Heart left ventricle (tissue), 16 donors: ENCODE data around the gene PTPRE. TPM values are rescaled to one million over a fixed set of nuclear protein-coding genes. Genes with fewer than 3 reads are reported as not detected.

ENCODE experiments used
- ATAC-seq, 4 donors: fragments of 200-7000 bp; cut with Tn5 transposase; one replicate each; pipeline ENCODE4 v1.9.1; 2020 to 2022; ENCODE audit warnings: moderate library complexity in 4 of 4, mild to moderate bottlenecking in 3 of 4, moderate number of reproducible peaks in 1 of 4
- DNase-seq, 5 donors: peaks; one replicate each; pipeline ENCODE4 v3.0.0-alpha.2; 2020
- H3K27ac ChIP-seq, 12 donors: fragments of 200-600 bp; sonication (generic) in 4 of 12; one replicate each; pipeline versions ENCODE4 v1.5.0 to v1.8.0; 2016 to 2022; ENCODE audit warnings: mild to moderate bottlenecking in 2 of 12
- H3K27me3 ChIP-seq, 9 donors: fragments of 200-600 bp; sonication (generic) in 2 of 9; one replicate each; pipeline versions ENCODE4 v1.5.1 to v1.8.0; 2016 to 2022; ENCODE audit warnings: mild to moderate bottlenecking in 3 of 9
- H3K36me3 ChIP-seq, 9 donors: fragments of 200-600 bp; sonication (generic) in 2 of 9; one replicate each; pipeline versions ENCODE4 v1.5.0 to v1.8.0; 2018 to 2022; ENCODE audit warnings: mild to moderate bottlenecking in 2 of 9
- H3K4me1 ChIP-seq, 12 donors: fragments of 200-600 bp; sonication (generic) in 4 of 12; one replicate each; pipeline versions ENCODE4 v1.5.0 to v1.8.0; 2016 to 2022; ENCODE audit warnings: mild to moderate bottlenecking in 3 of 12
- H3K4me3 ChIP-seq, 12 donors: fragments of 200-600 bp; sonication (generic) in 4 of 12; one replicate each; pipeline versions ENCODE4 v1.5.0 to v1.8.0; 2017 to 2022; ENCODE audit warnings: mild to moderate bottlenecking in 9 of 12, moderate library complexity in 4 of 12
- H3K9me3 ChIP-seq, 12 donors: fragments of 200-600 bp; sonication (generic) in 4 of 12; one replicate each; pipeline versions ENCODE4 v1.5.0 to v1.8.0; 2016 to 2022; ENCODE audit warnings: mild to moderate bottlenecking in 1 of 12
- CTCF ChIP-seq, 12 donors: fragments of 200-600 bp; sonication (generic) in 4 of 12; IDR thresholded peaks; one replicate each; pipeline versions ENCODE4 v1.5.0 to v1.8.0; 2018 to 2022; ENCODE audit warnings: antibody characterized with exemption in 12 of 12, mild to moderate bottlenecking in 5 of 12
- POLR2A ChIP-seq, 2 donors: fragments of 450-650 bp; IDR thresholded peaks; one replicate each; pipeline ENCODE4 v1.6.1; 2017; ENCODE audit warnings: antibody characterized with exemption in 2 of 2, mild to moderate bottlenecking in 2 of 2, moderate library complexity in 2 of 2
- WGBS, 4 donors: extraction: QIAGEN DNeasy Blood & Tissue Kit in 2 of 4; methylation state at CpG; one replicate each; pipeline versions ENCODE4 v1.1.5 to v1.1.7; 2013 to 2018; 5-methylcytosine and 5-hydroxymethylcytosine counted together
- intact Hi-C, 10 donors: fragments of 100-400 bp; cut with DNase I; formaldehyde crosslinking; loops; one replicate each; pipeline versions ENCODE4 v1.11.1 to v1.14.2; 2022
- polyA plus RNA-seq, 2 donors: library from polyadenylated mRNA; stranded (reverse); fragments of 200-250 nt; gene quantifications; one replicate each; pipeline ENCODE4 v1.2.3, GENCODE V29; 2013
- total RNA-seq, 9 donors: library from RNA; depleted of rRNA in 2 of 9; stranded (reverse); fragments of >200 nt in 2 of 9; fragmentation: NEBNext Ultra II Directional in 3 of 9; extraction: Animal tissue kit (Norgen Biotek cat#: 25700) in 3 of 9; gene quantifications; one replicate each; pipeline versions ENCODE4 v1.1.0 to v1.2.4, GENCODE V29; 2016 to 2023
- donor health status: ischemic (EF 13 %, LVEDD 7.1; RV severe dilation, severe dysfunction).
- donor health status: healthy with polysubstance abuse.
- donor health status: DM: no; HTN: yes; CAD: no.
- donor health status: DM: no; HTN: no; CAD: no.
- donor health status: ischemic (EF 25% LVEDD 6.9; RV normal size, moderate dysfunction).
- donor health status: ischemic (EF 25% LVEDD 5.7; RV mildly dilated, moderate dysfunction).
- donor health status: healthy.
- donor health status: DM: yes; HTN: yes; CAD: no.
- donor health status: ischemic (EF 35%, LVEDD 5.7; RV mildly dilated, moderate dysfunction).
- donor health status: nonischemic (EF 11% LVEDD 7.7; RV severe dilation, severe dysfunction).
- donor health status: DM: yes; HTN: yes; CAD: no.
- donor health status: PGD.
- donor health status: ischemic (EF 29% LVEDD 5.4; RV normal size, mild dysfunction).
- donor health status: nonischemic (EF 23%, LVEDD 6.1; RV moderate dilation, normal function).

The PTPRE gene
- total and polyA plus RNA-seq, 11 donors = 6.9 to 55.0 (median 24.1) TPM

GRCh38 chr10:127980898-127981297 lies 74.0 kb downstream of the PTPRE start:
- H3K27ac ChIP-seq = no peak overlapping the region
- no peak overlapping the region for H3K4me3 ChIP-seq
- WGBS, 4 donors = 73 to 78% (median 75%) methylated on average over 4 of the region's 4 CpGs
- no peaks in the 10 kb centered on the region for H3K36me3 ChIP-seq
- DNase-seq (no peak), ATAC-seq (no peak)
- intact Hi-C loops = no loop called here
- TF ChIP-seq CTCF (IDR thresholded peaks at IDR 0.05) (no peak), POLR2A (IDR thresholded peaks at IDR 0.05) (no peak)
- peaks cover 9 to 55% (median 41%) of the 10 kb centered on the region in 12 donors for H3K4me1 ChIP-seq
- H3K27me3 ChIP-seq = no peaks in the 10 kb centered on the region
- peaks cover 0 to 18% (median 6%) of the 10 kb centered on the region in 12 donors for H3K9me3 ChIP-seq

- H3K9me3 ChIP-seq = peaks cover 0 to 18% (median 6%) of the 10 kb centered on the region in 12 donors
- H3K27me3 ChIP-seq = no peaks in the 10 kb centered on the region
- H3K4me1 ChIP-seq = peaks cover 9 to 52% (median 40%) of the 10 kb centered on the region in 12 donors
- intact Hi-C loops = no loop called here
- no peak overlapping the region for H3K4me3 ChIP-seq
- 72 to 80% (median 74%) methylated on average over 10 of the region's 10 CpGs for WGBS, 4 donors
- ATAC-seq = peak in 1 of 4 donors; percentile 29
- H3K27ac ChIP-seq = peak overlapping the region in 3 of 12 donors; percentile 13 to 45 (median 14)
- no peaks in the 10 kb centered on the region for H3K36me3 ChIP-seq
- no peak for DNase-seq
- TF ChIP-seq POLR2A (IDR thresholded peaks at IDR 0.05) (no peak), CTCF (IDR thresholded peaks at IDR 0.05) (no peak)
Observed at GRCh38 chr10:127982601-127983000, 75.7 kb downstream of the PTPRE start.

- TF ChIP-seq POLR2A (IDR thresholded peaks at IDR 0.05) (no peak), CTCF (IDR thresholded peaks at IDR 0.05) (no peak)
- Histone ChIP-seq H3K27me3 (no peaks in the 10 kb centered on the region), H3K4me1 (peaks cover 4 to 52% (median 36%) of the 10 kb centered on the region in 12 donors), H3K36me3 (no peaks in the 10 kb centered on the region), H3K9me3 (peaks cover 0 to 18% (median 6%) of the 10 kb centered on the region in 12 donors), H3K4me3 (no peak overlapping the region), H3K27ac (peak overlapping the region in 4 of 12 donors; percentile 10 to 37 (median 26))
- ATAC-seq (peak in 3 of 4 donors; percentile 36 to 43 (median 42)), DNase-seq (peak in 1 of 5 donors; percentile 76)
- 67 to 75% (median 72%) methylated on average over 19 of the region's 19 CpGs for WGBS, 4 donors
- intact Hi-C loops = no loop called here
Observed at GRCh38 chr10:127983344-127984100, 76.6 kb downstream of the PTPRE start.

GRCh38 chr10:127984945-127985344 lies 78.0 kb downstream of the PTPRE start:
- WGBS, 4 donors = 88 to 91% (median 88%) methylated on average over 6 of the region's 6 CpGs
- TF ChIP-seq POLR2A (IDR thresholded peaks at IDR 0.05) = no peak
- TF ChIP-seq CTCF (IDR thresholded peaks at IDR 0.05) = no peak
- no peaks in the 10 kb centered on the region for H3K27me3 ChIP-seq
- no peak for ATAC-seq
- H3K4me3 ChIP-seq = no peak overlapping the region
- no peak for DNase-seq
- H3K27ac ChIP-seq = peak overlapping the region in 2 of 12 donors; percentile 4 to 46
- H3K36me3 ChIP-seq = no peaks in the 10 kb centered on the region
- peaks cover 0 to 13% (median 5%) of the 10 kb centered on the region in 12 donors for H3K9me3 ChIP-seq
- intact Hi-C loops = no loop called here
- H3K4me1 ChIP-seq = peaks cover 3 to 55% (median 40%) of the 10 kb centered on the region in 12 donors
